ENCODE results near the gene SFPQ.
"Not testable (repeated sequence)": the region's sequence is repeated elsewhere in the genome, so short reads cannot be mapped to it uniquely, and the experiment has no call there.

The SFPQ gene

GRCh38 chr1:35186239-35186638 lies 6.7 kb downstream of the SFPQ start:
- no peak for DNase-seq (ENCODE audit: low spot score)

DNA sequence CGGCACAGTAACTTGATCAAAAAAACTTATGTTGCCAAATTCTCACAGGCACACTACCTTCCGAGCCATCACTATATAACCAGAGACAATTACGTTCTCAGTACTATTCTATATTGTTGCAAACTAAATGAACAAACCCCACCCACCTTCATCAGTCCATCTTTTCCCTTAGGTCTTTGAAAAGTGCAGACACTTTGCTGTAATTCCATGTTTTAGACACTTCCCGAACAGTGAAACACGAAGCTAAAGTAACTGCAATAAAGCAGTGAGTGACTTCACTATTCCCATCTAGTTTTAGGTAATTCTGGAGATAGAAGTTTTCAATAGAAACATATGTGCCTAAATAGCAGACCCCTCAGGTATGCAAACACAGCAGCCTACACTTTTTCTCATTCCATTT lies 7.7 kb downstream of the SFPQ start:
- DNase-seq (ENCODE audit: low spot score) = no peak

DNA sequence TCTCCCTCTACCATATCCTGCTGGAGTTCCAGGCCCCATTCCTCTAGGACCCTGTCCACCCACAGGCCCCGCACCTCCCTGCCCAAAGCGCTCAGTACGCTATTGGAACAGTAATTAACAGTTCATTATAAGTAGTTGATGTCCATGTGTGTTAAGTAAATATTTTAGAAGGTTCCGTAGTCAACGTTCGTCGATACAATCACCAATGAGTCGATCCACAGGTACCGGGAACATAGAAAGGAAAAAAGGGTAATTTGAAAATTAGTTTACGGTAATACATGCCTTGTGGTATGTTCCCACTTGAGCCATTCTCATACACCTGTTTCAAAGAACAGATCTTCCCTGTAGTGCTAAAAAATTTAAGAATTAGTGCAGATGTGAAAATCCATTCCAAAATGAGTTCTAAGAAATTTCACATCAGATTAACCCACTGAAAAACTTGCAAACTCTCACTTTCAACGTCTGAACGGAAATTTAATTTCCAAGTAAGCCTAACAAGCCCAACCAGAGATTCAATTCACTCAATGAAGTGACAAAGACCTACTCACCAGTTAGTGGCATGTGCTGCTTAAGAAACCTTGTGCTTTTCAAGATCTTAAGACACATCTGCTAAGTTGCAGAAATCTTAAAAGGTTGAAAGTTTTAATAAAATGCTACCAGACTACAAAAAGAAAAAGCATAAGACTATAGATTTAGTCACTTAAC lies 8.3 kb downstream of the SFPQ start:
- DNase-seq (ENCODE audit: low spot score) = no peak

DNA sequence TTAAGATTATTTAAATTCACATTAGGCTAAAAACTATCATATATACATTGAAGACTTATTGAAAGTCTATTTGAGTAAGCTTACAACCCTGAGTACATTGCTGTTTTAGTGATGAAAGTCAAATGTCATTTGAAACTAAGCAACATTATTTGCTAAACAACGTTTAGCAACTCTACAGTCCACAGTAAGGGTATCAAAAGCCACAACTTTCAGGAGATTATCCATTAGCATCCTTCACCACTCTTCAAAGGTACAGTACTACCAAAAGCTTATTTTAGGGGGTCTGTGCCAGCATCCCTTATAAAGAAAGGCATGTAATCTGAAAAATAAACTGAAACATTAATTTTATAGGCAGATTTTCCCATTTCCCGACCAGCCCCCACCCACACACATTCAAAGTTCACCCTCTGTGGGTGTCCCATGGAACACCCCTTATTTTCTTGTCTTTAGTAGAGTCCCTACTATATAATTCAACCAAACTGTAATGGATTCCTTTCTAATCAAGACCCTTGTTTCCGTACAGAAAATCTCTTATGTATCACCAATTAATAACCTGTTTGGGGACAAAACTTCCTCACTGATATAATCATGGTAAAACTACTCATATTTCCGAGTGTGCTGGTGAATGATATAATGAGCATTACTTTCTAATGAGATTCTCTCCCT lies 11.0 kb downstream of the SFPQ start:
- DNase-seq (ENCODE audit: low spot score) = no peak

DNA sequence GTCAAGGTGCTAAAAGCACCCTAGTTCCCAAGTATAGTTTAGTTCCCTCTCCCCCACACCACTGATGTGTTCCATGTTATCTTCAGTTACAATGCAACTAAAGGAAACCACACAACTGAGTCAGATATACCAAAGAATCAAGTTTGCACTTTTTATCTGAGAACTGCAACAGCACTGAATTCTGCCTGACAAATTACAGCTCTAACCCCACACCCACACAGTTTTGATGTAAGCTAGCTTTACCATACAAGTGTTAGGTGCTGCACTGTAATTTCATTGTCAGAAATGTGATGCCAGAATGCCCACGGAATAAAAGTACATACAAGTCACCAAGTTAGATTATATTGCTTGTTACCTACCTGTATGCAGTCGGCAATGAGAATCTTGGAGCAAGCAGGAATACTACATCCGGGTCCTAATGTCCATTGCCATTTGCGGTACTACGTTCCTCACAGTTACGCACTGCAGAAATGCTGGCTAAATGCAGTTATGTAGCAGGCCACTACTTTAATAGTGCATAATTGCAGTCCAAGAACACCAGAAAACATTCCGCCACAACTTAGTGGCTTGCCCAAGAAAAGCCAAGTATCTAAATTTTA lies 12.1 kb downstream of the SFPQ start:
- no peak for DNase-seq (ENCODE audit: low spot score)

DNA sequence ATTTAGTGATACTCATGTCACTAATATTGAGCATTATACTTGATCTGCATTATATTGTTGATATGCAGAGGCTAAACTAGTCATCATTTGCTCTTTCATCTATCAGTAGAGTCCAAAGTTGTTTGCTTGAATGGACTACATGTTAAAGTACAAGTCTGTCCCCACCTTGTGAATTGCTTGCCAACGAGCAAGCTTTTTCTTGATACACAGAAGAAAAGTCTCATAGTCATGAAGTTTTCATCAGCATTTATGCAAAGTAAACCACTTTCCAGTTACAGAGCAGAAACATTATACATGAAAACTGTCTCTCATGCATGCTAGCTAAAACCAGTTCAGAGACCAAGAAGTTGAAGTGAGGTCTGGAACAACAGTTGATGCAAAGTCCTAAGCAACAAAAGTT lies 13.0 kb downstream of the SFPQ start:
- DNase-seq (ENCODE audit: low spot score) = no peak

- DNase-seq (ENCODE audit: low spot score) = no peak
These were observed 14.0 kb downstream of the SFPQ start for GRCh38 chr1:35178874-35179380.

GRCh38 chr1:35178295-35178695 lies 14.7 kb downstream of the SFPQ start:
- no peak for DNase-seq (ENCODE audit: low spot score)

DNA sequence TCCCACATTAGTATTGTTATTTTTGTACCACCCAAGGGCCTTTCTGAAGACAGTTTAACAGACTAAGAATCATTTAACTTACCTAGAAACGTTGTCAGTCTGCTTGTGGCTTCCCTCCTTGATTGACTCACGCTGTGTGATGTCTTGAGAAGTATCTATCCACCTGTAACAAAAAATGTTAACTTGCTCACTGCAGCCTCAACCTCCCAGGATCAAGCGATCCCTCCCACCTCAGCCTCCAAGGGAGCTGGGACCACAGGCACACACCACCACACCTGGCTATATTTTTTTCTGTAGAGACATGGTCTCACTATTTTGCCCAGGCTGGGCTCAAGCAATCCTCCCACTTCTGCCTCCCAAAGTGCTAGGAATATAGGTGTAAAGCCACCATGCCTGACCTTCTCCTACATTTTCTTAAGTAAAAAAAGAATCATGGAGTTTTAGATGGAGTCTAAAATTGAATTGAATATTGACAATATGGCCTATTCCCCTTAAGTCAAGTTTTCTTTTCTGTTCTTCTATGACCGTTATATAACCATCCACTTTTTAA lies 15.6 kb downstream of the SFPQ start:
- no peak for DNase-seq (ENCODE audit: low spot score)

GRCh38 chr1:35175602-35176001 lies 17.3 kb downstream of the SFPQ start:
- no peak for DNase-seq (ENCODE audit: low spot score)

- DNase-seq (ENCODE audit: low spot score) = no peak
These were observed 17.8 kb downstream of the SFPQ start for GRCh38 chr1:35175098-35175576.

DNA sequence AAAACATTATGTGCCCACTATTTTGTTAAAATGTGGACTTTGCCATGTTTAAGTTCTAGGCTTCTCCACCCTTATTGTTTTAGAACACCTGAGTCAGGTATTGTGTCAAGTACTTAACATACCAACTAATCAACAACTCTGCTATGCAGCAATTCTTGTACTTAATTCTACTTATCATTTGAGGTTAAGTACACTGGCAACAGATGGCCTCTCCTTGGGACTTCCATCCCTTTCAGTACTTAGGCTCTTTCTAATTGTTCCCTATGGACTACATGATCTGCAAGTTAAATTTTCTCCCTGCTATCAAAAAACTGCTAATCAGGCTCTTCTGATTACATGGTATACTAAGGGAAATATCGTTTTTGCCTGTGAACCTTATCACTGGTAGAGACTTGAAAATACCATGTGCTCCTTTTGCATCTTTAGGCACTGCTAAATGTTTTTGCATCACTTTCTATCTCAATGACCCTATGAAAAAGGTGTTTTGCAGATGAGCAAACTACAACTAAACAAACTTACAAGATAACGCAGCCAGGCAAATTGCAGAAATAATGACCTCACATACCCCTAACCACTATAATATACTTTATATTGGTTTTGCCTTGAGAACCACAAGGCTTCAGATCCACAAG lies 18.9 kb downstream of the SFPQ start:
- DNase-seq (ENCODE audit: low spot score) = no peak

DNA sequence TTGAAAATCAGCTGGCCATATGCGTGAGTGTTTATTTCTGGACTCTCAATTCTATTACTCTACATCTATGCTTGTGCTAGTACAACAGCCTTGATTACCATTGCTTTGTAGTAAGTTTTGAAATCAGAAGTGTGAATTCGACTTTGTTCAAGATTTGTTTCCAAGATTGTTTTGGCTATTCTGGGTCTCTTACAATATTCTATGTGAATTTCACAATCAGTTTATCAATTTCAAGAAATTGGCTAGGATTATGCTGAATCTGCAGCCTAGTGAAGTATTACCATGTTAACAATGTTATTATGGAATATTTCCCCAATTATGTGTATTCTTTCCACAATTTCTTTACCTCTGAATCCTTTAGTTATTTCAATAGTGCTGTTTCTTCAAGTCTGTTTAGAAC lies 19.5 kb downstream of the SFPQ start:
- DNase-seq (ENCODE audit: low spot score) = no peak

GRCh38 chr1:35172022-35172421 lies 20.9 kb downstream of the SFPQ start:
- DNase-seq (ENCODE audit: low spot score) = no peak

GRCh38 chr1:35171579-35171978 lies 21.4 kb downstream of the SFPQ start:
- no peak for DNase-seq (ENCODE audit: low spot score)

- no peak for DNase-seq (ENCODE audit: low spot score)
These were observed 28.1 kb downstream of the SFPQ start for GRCh38 chr1:35164893-35165292.

DNA sequence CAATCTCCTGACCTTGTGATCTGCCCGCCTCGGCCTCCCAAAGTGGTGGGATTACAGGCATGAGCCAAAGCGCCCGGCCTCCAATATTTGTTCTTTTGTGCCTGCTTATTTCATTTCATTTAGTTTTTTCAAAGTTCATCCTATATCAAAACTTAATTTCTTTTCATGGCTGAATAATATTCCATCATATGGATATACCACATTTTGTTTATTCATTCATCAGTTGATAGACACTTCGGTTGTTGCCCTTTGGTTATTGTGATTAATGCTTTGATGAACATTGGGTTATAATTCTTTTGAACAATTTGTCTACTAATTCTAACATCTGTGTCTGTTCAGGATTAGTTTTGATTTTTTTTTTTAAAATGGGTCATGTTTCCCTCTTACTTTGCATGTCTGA lies 41.7 kb downstream of the SFPQ start:
- DNase-seq (ENCODE audit: low spot score) = no peak

DNA sequence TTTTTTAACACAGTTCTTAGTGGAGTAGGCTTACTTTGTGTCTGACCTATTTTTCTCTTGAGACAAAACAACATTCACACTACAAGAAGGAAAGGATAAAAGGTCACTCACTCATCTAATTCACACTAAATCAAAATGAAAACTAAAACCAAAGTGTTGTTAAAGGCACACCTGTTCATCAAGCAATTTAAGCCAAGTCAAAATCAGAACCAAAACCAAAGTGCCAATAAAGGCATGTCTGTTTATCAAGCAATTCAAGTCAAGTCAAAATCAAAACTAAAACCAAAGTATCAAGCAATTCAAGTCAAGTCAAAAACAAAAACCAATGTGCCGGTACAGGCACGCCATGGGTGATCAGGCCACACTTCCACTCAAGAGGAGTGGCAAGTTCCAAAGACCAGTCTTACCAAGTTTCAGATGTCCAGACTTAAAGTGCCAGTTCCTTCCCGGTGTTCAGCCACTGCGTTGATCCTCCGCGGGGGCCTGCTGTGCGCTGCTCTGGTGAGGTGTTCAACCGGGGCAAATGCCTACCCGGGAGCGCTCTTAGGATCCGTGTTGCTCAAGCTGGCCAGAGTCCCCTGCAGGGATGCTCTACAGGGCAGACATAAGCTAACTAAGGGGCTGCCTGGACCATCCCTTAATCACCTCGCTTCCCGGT lies 46.9 kb downstream of the SFPQ start:
- not testable (repeated sequence) for DNase-seq (ENCODE audit: low spot score)

DNA sequence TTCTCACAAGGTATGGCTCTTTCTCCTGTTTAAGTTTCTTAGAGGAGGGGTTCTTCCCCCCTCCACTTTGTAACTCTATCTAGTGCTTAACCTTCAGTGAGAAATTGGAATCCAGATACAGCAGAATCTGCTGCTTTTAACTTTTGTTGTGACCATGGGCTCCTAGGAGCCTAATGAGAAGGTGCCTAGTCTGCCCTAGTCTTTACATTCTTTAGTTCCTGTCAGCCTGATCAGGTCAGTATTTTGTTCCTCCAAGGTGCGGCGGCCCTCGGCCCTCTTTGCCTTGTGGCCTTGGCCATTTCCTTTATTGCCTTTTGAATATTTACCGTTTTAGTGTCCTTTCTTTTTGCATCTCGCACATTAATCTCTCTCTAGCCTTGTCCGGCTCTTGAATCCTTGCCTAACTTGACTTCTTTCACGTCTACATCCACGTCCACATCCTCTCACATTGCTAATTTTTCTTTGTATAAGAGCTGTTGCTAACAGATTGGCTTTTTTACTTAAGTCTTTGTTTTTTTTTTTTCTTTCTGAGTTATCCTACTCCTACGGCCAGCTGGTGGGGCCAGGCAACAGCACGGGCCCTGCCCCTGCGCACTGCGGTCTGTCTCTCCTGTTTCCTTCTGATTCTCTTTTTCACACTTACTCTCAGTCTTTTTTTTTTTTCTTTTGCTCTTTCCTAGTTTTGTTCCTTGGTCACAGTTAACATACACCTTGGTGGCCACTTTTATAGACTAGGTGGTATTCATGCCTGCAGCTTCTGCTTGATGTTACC lies 49.0 kb downstream of the SFPQ start:
- no peak for DNase-seq (ENCODE audit: low spot score)

GRCh38 chr1:35142728-35143127 lies 50.2 kb downstream of the SFPQ start:
- DNase-seq (ENCODE audit: low spot score) = not testable (repeated sequence)

- not testable (repeated sequence) for DNase-seq (ENCODE audit: low spot score)
These were observed 50.7 kb downstream of the SFPQ start for GRCh38 chr1:35142294-35142693.
